HCT116 (cell line): ENCODE measurements around the gene SEMA5A. TPM values are rescaled to one million over a fixed set of nuclear protein-coding genes. Genes with fewer than 3 reads are reported as not detected.

Experiments used
- ATAC-seq: fragments of 200-7000 bp; cut with Tn5 transposase; 2 replicates; pipeline ENCODE4 v1.9.1; 2020; ENCODE audit warnings: mild to moderate bottlenecking, moderate library complexity
- BruUV-seq: library from RNA; stranded (reverse); fragments of 400-500 nt; replicated peaks from 2 replicates; lab custom pipeline; 2021; lab: Mats Ljungman, UMichigan
- CTCF ChIA-PET: fragments of 300-600 bp; sonication (Branson Sonifier 250); formaldehyde crosslinking; loops from one replicate; lab custom pipeline; 2021; ENCODE audit warnings: antibody characterized with exemption; lab: Charles Lee
- POLR2A ChIA-PET: fragments of 300-600, 350-600 bp; sonication (Branson Sonifier 250); formaldehyde crosslinking; loops from one replicate; lab custom pipeline; 2021; ENCODE audit warnings: antibody characterized with exemption; lab: Charles Lee
- RAD21 ChIA-PET, 2 experiments: fragments of 300-600 bp; sonication (Branson Sonifier 250); formaldehyde crosslinking; loops; one replicate each; lab custom pipeline; 2023; ENCODE audit warnings: low total read pairs in 2 of 2; ENCODE audit not compliant: uncharacterized antibody in 2 of 2, unreplicated experiment in 2 of 2, low non-redundant PET in 1 of 2; lab: Charles Lee
- DNase-seq: peaks from one replicate; pipeline ENCODE4 v3.0.0-alpha.2; 2010; ENCODE audit warnings: low read depth, low spot score
- H2AFZ ChIP-seq: fragments of 200-600 bp; shearing (Covaris generic), sonication (generic); 2 replicates; pipeline ENCODE4 v1.6.1; 2017; ENCODE audit warnings: low read depth, mixed run types, mixed read lengths, antibody characterized with exemption, low read length; ENCODE audit not compliant: poor library complexity, severe bottlenecking
- H3K27ac ChIP-seq: 2 replicates; pipeline ENCODE4 v1.5.1; 2012; ENCODE audit warnings: low read depth, low read length
- H3K27me3 ChIP-seq: fragments of 200-600 bp; sonication (generic); 2 replicates; pipeline ENCODE4 v1.6.1; 2016; ENCODE audit warnings: mixed run types, low read length, mixed read lengths; ENCODE audit not compliant: insufficient read depth
- H3K36me3 ChIP-seq, 2 experiments: fragments of 200-500 bp in 1 of 2; fragments of 200-600 bp in 1 of 2; sonication (Bioruptor generic) in 1 of 2; sonication (generic) in 1 of 2; 2 replicates each; pipeline versions ENCODE4 v1.5.1 to v1.6.1; 2014 to 2016; ENCODE audit warnings: low read length in 2 of 2, inconsistent platforms in 1 of 2, mixed read lengths in 1 of 2, mixed run types in 1 of 2; ENCODE audit not compliant: insufficient read depth in 2 of 2, control insufficient read depth in 1 of 2
- H3K4me1 ChIP-seq, 2 experiments: fragments of 200-600 bp in 1 of 2; sonication (generic) in 1 of 2; 2 replicates each; pipeline versions ENCODE4 v1.5.1 to v1.6.1; 2012 to 2017; ENCODE audit warnings: low read length in 2 of 2, inconsistent platforms in 1 of 2, mild to moderate bottlenecking in 1 of 2, mixed read lengths in 1 of 2, mixed run types in 1 of 2, moderate library complexity in 1 of 2; ENCODE audit not compliant: insufficient read depth in 2 of 2, control insufficient read depth in 1 of 2
- H3K4me2 ChIP-seq: fragments of 200-600 bp; sonication (generic); 2 replicates; pipeline ENCODE4 v1.6.1; 2017; ENCODE audit warnings: mixed run types, low read length, mixed read lengths
- H3K4me3 ChIP-seq, 2 experiments: fragments of 200-600 bp in 1 of 2; sonication (generic) in 1 of 2; replicated peaks in 1 of 2; 2 replicates each; pipeline ENCODE4 v1.5.1; 2011 to 2016; ENCODE audit warnings: low read length in 2 of 2, control low read depth in 1 of 2, low read depth in 1 of 2, mild to moderate bottlenecking in 1 of 2, mixed read lengths in 1 of 2, mixed run types in 1 of 2
- H3K79me2 ChIP-seq: fragments of 200-600 bp; sonication (generic); 2 replicates; pipeline ENCODE4 v1.6.1; 2017; ENCODE audit warnings: mild to moderate bottlenecking, mixed run types, low read length, moderate library complexity, mixed read lengths; ENCODE audit not compliant: insufficient read depth
- H3K9ac ChIP-seq: fragments of 200-600 bp; sonication (generic); 2 replicates; pipeline ENCODE4 v1.6.1; 2016; ENCODE audit warnings: low read length, mixed read lengths
- H3K9me2 ChIP-seq: fragments of 200-600 bp; sonication (generic), shearing (Covaris generic); 2 replicates; pipeline ENCODE4 v1.6.1; 2017; ENCODE audit warnings: mixed run types, mild to moderate bottlenecking, moderate library complexity; ENCODE audit not compliant: insufficient read depth
- H3K9me3 ChIP-seq, 2 experiments: fragments of 200-500 bp in 1 of 2; fragments of 200-600 bp in 1 of 2; sonication (Bioruptor generic) in 1 of 2; sonication (generic) in 1 of 2; 2 replicates each; pipeline ENCODE4 v1.6.1; 2014 to 2017; ENCODE audit warnings: low read length in 2 of 2, mixed read lengths in 2 of 2, inconsistent platforms in 1 of 2, low read depth in 1 of 2, mild to moderate bottlenecking in 1 of 2, mixed run types in 1 of 2, moderate library complexity in 1 of 2; ENCODE audit not compliant: control insufficient read depth in 1 of 2, insufficient read depth in 1 of 2
- H4K20me1 ChIP-seq: fragments of 200-600 bp; sonication (generic), shearing (Covaris generic); 2 replicates; pipeline ENCODE4 v1.6.1; 2017; ENCODE audit warnings: mixed run types, mild to moderate bottlenecking, moderate library complexity; ENCODE audit not compliant: insufficient read depth
- EGR1 ChIP-seq: IDR thresholded peaks from 2 replicates; pipeline ENCODE4 v1.6.1; 2012; ENCODE audit warnings: low read depth
- ELF1 ChIP-seq: IDR thresholded peaks from 2 replicates; pipeline ENCODE4 v1.6.1; 2012; ENCODE audit warnings: low read depth, borderline replicate concordance
- FOSL1 ChIP-seq: IDR thresholded peaks from 2 replicates; pipeline ENCODE4 v1.6.1; 2012; ENCODE audit warnings: low read depth
- JUND ChIP-seq: IDR thresholded peaks from 2 replicates; pipeline ENCODE4 v1.6.1; 2012
- POLR2A ChIP-seq: IDR thresholded peaks from 2 replicates; pipeline ENCODE4 v1.7.0; 2011; ENCODE audit warnings: borderline replicate concordance; ENCODE audit not compliant: insufficient read depth, insufficient read length; ENCODE audit errors: extremely low read depth
- POLR2AphosphoS5 ChIP-seq: IDR thresholded peaks from 2 replicates; pipeline ENCODE4 v1.6.1; 2011; ENCODE audit warnings: mild to moderate bottlenecking, low read depth, low read length, moderate library complexity
- RAD21 ChIP-seq: IDR thresholded peaks from 2 replicates; pipeline ENCODE4 v1.6.1; 2012; ENCODE audit warnings: low read depth, mild to moderate bottlenecking
- SIN3A ChIP-seq: IDR thresholded peaks from 2 replicates; pipeline ENCODE4 v1.6.1; 2012; ENCODE audit warnings: low read depth
- SP1 ChIP-seq: IDR thresholded peaks from 2 replicates; pipeline ENCODE4 v1.6.1; 2012; ENCODE audit warnings: low read depth
- SRF ChIP-seq: IDR thresholded peaks from 2 replicates; pipeline ENCODE4 v1.6.1; 2012; ENCODE audit warnings: low read depth
- TCF7L2 ChIP-seq: IDR thresholded peaks from 2 replicates; pipeline ENCODE4 v1.7.0; 2011; ENCODE audit warnings: borderline replicate concordance, inconsistent platforms; ENCODE audit not compliant: insufficient read depth, insufficient read length; ENCODE audit errors: extremely low read depth
- YY1 ChIP-seq: IDR thresholded peaks from 2 replicates; pipeline ENCODE4 v1.6.1; 2011; ENCODE audit warnings: low read length, low read depth, moderate library complexity, mild to moderate bottlenecking; ENCODE audit not compliant: insufficient replicate concordance; ENCODE audit errors: extremely low read depth
- ZFX ChIP-seq: fragments of 450-650 bp; IDR thresholded peaks from 2 replicates; pipeline ENCODE4 v1.6.1; 2017
- ZNF274 ChIP-seq: fragments of 200-500 bp; sonication (Bioruptor generic); IDR thresholded peaks from 2 replicates; pipeline ENCODE4 v1.6.1; 2014; ENCODE audit warnings: mild to moderate bottlenecking, low read depth, low read length, inconsistent platforms
- intact Hi-C: fragments of 100-400 bp; cut with micrococcal nuclease; formaldehyde crosslinking; loops from 2 replicates; pipeline ENCODE4 v1.10.0; 2022
- total RNA-seq: library from RNA; stranded (reverse); gene quantifications from one replicate; pipeline ENCODE4 v1.2.1, GENCODE V29; 2021; ENCODE audit not compliant: unreplicated experiment
- TF ChIP-seq, protein P1 (sequence below): IDR thresholded peaks from 2 replicates; pipeline ENCODE4 v1.6.1; 2011; ENCODE audit warnings: mild to moderate bottlenecking, low read length, moderate library complexity; ENCODE audit not compliant: insufficient replicate concordance; ENCODE audit errors: extremely low read depth
- TF ChIP-seq, protein P2 (sequence below), 3 experiments: fragments of 200-600 bp in 1 of 3; sonication (generic) in 1 of 3; IDR thresholded peaks in 2 of 3; conservative IDR thresholded peaks in 1 of 3; 2 replicates each; pipeline ENCODE4 v1.5.1; 2012 to 2017; ENCODE audit warnings: low read depth in 2 of 3, low read length in 2 of 3, antibody characterized with exemption in 1 of 3, borderline replicate concordance in 1 of 3, control low read depth in 1 of 3, mild to moderate bottlenecking in 1 of 3, mixed read lengths in 1 of 3, mixed run types in 1 of 3, moderate library complexity in 1 of 3; ENCODE audit not compliant: insufficient read depth in 1 of 3
- TF ChIP-seq, protein P3 (sequence below): IDR thresholded peaks from 2 replicates; pipeline ENCODE4 v1.6.1; 2012
- TF ChIP-seq, protein P4 (sequence below): IDR thresholded peaks from 2 replicates; pipeline ENCODE4 v1.6.1; 2012

Gene SEMA5A
- total RNA-seq, 1 experiment from 2014 or later, result 0.02 TPM

DNA sequence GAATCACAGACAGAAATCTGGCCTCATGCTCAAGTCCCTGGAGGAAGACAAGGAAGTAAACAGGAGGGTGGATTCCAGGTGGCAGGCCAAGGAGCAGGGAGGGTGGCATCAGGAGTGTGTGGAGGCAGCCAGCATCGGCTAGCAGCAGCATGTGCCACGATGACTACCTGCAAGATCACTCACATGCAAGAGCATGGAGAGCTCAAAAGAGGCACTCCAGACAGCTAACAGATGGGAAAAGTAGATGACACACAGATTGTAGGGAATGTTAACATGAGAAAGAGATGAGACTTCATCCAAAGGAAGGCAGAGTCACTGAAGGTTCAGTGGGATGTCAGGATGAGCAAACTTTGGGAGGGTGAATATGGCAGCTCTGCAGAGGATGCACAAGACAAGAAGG is 104.3 kb downstream of the SEMA5A start:
- no peak overlapping the region for H3K4me2 ChIP-seq
- CTCF ChIA-PET, result no interaction called here
- no peaks in the 10 kb centered on the region for H3K4me1 ChIP-seq
- H3K9me2 ChIP-seq, result no peaks in the 10 kb centered on the region
- no peak overlapping the region for H2AFZ ChIP-seq
- no peaks in the 10 kb centered on the region for H3K79me2 ChIP-seq
- intact Hi-C loops, result no loop called here
- no peak overlapping the region for H3K27ac ChIP-seq
- RAD21 ChIA-PET, result no interaction called here
- no peak overlapping the region for H3K9ac ChIP-seq
- no peak overlapping the region for H3K4me3 ChIP-seq
- no TSS peak for BruUV-seq
- peaks cover 6 to 35% of the 10 kb centered on the region in 2 experiments; a peak in 2 of 4 replicates for H3K9me3 ChIP-seq
- DNase-seq, result no peak
- H3K27me3 ChIP-seq, result no peaks in the 10 kb centered on the region
- no peak for ATAC-seq
- no peaks in the 10 kb centered on the region for H3K36me3 ChIP-seq
- TF ChIP-seq RAD21 (no peak), YY1 (no peak), POLR2AphosphoS5 (no peak), ELF1 (no peak), SP1 (no peak), EGR1 (no peak), SRF (no peak), POLR2A (no peak), ZNF274 (no peak), SIN3A (no peak), ZFX (no peak), FOSL1 (no peak), TCF7L2 (no peak), JUND (no peak)
- TF ChIP-seq, protein P1, sequence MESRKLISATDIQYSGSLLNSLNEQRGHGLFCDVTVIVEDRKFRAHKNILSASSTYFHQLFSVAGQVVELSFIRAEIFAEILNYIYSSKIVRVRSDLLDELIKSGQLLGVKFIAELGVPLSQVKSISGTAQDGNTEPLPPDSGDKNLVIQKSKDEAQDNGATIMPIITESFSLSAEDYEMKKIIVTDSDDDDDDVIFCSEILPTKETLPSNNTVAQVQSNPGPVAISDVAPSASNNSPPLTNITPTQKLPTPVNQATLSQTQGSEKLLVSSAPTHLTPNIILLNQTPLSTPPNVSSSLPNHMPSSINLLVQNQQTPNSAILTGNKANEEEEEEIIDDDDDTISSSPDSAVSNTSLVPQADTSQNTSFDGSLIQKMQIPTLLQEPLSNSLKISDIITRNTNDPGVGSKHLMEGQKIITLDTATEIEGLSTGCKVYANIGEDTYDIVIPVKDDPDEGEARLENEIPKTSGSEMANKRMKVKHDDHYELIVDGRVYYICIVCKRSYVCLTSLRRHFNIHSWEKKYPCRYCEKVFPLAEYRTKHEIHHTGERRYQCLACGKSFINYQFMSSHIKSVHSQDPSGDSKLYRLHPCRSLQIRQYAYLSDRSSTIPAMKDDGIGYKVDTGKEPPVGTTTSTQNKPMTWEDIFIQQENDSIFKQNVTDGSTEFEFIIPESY, result no peak
- TF ChIP-seq, protein P2, sequence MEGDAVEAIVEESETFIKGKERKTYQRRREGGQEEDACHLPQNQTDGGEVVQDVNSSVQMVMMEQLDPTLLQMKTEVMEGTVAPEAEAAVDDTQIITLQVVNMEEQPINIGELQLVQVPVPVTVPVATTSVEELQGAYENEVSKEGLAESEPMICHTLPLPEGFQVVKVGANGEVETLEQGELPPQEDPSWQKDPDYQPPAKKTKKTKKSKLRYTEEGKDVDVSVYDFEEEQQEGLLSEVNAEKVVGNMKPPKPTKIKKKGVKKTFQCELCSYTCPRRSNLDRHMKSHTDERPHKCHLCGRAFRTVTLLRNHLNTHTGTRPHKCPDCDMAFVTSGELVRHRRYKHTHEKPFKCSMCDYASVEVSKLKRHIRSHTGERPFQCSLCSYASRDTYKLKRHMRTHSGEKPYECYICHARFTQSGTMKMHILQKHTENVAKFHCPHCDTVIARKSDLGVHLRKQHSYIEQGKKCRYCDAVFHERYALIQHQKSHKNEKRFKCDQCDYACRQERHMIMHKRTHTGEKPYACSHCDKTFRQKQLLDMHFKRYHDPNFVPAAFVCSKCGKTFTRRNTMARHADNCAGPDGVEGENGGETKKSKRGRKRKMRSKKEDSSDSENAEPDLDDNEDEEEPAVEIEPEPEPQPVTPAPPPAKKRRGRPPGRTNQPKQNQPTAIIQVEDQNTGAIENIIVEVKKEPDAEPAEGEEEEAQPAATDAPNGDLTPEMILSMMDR (IDR thresholded peaks at IDR 0.05 in 2 of 3, conservative IDR thresholded peaks at IDR 0.05 in 1 of 3; ENCODE audit: borderline replicate concordance in 1 of 3, insufficient read depth in 1 of 3, low read depth in 2 of 3, low read length in 2 of 3), result no peak
- TF ChIP-seq, protein P3, sequence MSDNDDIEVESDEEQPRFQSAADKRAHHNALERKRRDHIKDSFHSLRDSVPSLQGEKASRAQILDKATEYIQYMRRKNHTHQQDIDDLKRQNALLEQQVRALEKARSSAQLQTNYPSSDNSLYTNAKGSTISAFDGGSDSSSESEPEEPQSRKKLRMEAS, result no peak
- TF ChIP-seq, protein P4, sequence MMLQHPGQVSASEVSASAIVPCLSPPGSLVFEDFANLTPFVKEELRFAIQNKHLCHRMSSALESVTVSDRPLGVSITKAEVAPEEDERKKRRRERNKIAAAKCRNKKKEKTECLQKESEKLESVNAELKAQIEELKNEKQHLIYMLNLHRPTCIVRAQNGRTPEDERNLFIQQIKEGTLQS, result no peak
- TF ChIP-seq, all 23 proteins: peak for 0
- H4K20me1 ChIP-seq, result no peaks in the 10 kb centered on the region
- POLR2A ChIA-PET, result no interaction called here
